C4-2B (cell line): ENCODE measurements around the gene HNRNPH1.

ENCODE experiments used
- CTCF ChIP-seq: fragments of 450-650 bp; conservative IDR thresholded peaks from 2 replicates; pipeline ENCODE4 v1.5.1; 2017; ENCODE audit warnings: mild to moderate bottlenecking
- ZFX ChIP-seq: fragments of 450-650 bp; IDR thresholded peaks from 2 replicates; pipeline ENCODE4 v1.6.1; 2017

DNA sequence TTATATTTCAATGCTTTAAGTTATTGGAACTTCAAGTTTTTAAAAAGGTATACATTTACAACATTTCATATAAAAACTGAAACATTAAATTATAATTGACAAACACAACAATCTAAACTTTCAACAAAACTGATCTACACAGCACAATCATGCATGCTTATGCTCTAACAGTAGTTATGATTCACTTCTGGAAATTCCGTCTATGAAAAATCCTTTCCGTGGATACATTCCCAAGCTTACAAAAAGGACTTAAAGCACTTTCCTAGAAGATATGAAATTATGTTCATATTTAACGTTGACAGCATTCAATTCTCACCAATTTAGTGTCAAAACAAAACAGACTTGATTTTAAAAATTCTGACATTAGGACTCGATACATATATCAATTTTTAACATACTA is 3.7 kb downstream of the HNRNPH1 start:
- TF ChIP-seq CTCF (no peak), ZFX (no peak)
